ENCODE measurements around the gene RNF168.

GRCh38 chr3:196463478-196463756, 40.2 kb downstream of the RNF168 start:
- TF ChIP-seq RFX5 (IDR thresholded peaks at IDR 0.05; ENCODE audit: low read depth, low read length) (no peak), CTCF (conservative IDR thresholded peaks at IDR 0.05; ENCODE audit: low read depth, low read length) (no peak), MAFK (IDR thresholded peaks at IDR 0.05; ENCODE audit: low read depth, low read length) (no peak), RAD21 (IDR thresholded peaks at IDR 0.05; ENCODE audit: low read length) (no peak), BHLHE40 (IDR thresholded peaks at IDR 0.05; ENCODE audit: low read depth, low read length) (no peak), POLR2A (IDR thresholded peaks at IDR 0.05; ENCODE audit: low read depth, low read length) (no peak), SMC3 (IDR thresholded peaks at IDR 0.05; ENCODE audit: low read depth, low read length) (no peak), CHD1 (IDR thresholded peaks at IDR 0.05; ENCODE audit: low read depth, low read length) (no peak), RCOR1 (IDR thresholded peaks at IDR 0.05; ENCODE audit: insufficient replicate concordance, low read length) (no peak), CEBPB (IDR thresholded peaks at IDR 0.05; ENCODE audit: low read depth, low read length) (no peak), MAZ (IDR thresholded peaks at IDR 0.05; ENCODE audit: borderline replicate concordance, low read depth, low read length) (no peak), ELK1 (IDR thresholded peaks at IDR 0.05; ENCODE audit: borderline replicate concordance, low read depth, low read length) (no peak), NFE2L2 (IDR thresholded peaks at IDR 0.05; ENCODE audit: low read depth, low read length) (no peak)

All from IMR-90 (cell line).